Calu3 (cell line): ENCODE measurements around the gene HIGD1A. TPM values are rescaled to one million over a fixed set of nuclear protein-coding genes. Genes with fewer than 3 reads are reported as not detected.

ENCODE experiments used
- BruUV-seq: library from RNA; stranded (reverse); fragments of 400-500 nt; replicated peaks from 2 replicates; lab custom pipeline; 2021; lab: Mats Ljungman, UMichigan
- CTCF ChIA-PET: fragments of 300-600 bp; sonication (Branson Sonifier 250); formaldehyde crosslinking; loops from one replicate; lab custom pipeline; 2022; ENCODE audit warnings: antibody characterized with exemption; lab: Charles Lee
- DNase-seq: peaks from one replicate; pipeline ENCODE4 v3.0.0; 2022
- H3K27ac Mint-ChIP-seq: one replicate; pipeline ENCODE4 v1.8.0; 2022; ENCODE audit warnings: mixed read lengths; ENCODE audit not compliant: unreplicated experiment
- H3K27me3 Mint-ChIP-seq: one replicate; pipeline ENCODE4 v1.8.0; 2022; ENCODE audit warnings: mixed read lengths; ENCODE audit not compliant: unreplicated experiment
- H3K36me3 Mint-ChIP-seq: one replicate; pipeline ENCODE4 v1.8.0; 2022; ENCODE audit warnings: mild to moderate bottlenecking, moderate library complexity, mixed read lengths; ENCODE audit not compliant: insufficient read depth, unreplicated experiment
- H3K4me1 Mint-ChIP-seq: one replicate; pipeline ENCODE4 v1.8.0; 2022; ENCODE audit warnings: mild to moderate bottlenecking, low read depth, mixed read lengths; ENCODE audit not compliant: unreplicated experiment
- H3K4me3 Mint-ChIP-seq: one replicate; pipeline ENCODE4 v1.8.0; 2022; ENCODE audit warnings: mild to moderate bottlenecking, low read depth, moderate library complexity, mixed read lengths; ENCODE audit not compliant: unreplicated experiment
- H3K9me3 Mint-ChIP-seq: one replicate; pipeline ENCODE4 v1.8.0; 2022; ENCODE audit warnings: low read depth, mixed read lengths; ENCODE audit not compliant: unreplicated experiment
- intact Hi-C: fragments of 100-400 bp; cut with micrococcal nuclease; formaldehyde crosslinking; loops from one replicate; pipeline ENCODE4 v1.10.0; 2022; ENCODE audit not compliant: unreplicated experiment
- total RNA-seq: library from RNA; stranded (reverse); gene quantifications from 2 replicates; pipeline ENCODE4 v1.2.3, GENCODE V29; 2022
- TF ChIP-seq, protein P1 (sequence below): fragments of 200-600 bp; IDR thresholded peaks from one replicate; pipeline ENCODE4 v1.8.0; 2022; ENCODE audit warnings: antibody characterized with exemption; ENCODE audit not compliant: unreplicated experiment

Gene HIGD1A
- total RNA-seq, 1 experiment from 2014 or later = 88.1 TPM

DNA sequence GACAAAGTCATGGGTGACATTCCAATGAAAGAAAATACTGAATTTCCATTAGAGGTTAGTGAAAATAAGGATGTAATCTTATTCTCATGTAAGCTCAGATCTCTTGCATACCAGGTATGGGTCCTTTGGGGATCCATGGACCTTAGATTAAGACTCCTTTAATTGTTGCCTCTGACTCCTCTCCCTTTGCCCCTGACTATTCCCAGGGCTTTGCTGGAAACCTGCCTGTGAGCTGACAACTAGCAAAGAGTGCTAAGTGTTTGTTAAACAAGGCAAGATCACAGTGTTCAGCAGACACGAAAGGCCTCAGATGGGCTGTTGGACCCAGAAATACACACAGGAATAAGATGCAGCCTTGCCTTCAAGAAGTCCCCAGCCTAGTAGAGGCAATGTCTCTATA lies 37.0 kb upstream of the HIGD1A start:
- no TSS peak for BruUV-seq
- no peak for DNase-seq
- CTCF ChIA-PET = no interaction called here
- H3K27ac Mint-ChIP-seq = no peak overlapping the region
- no peaks in the 10 kb centered on the region for H3K9me3 Mint-ChIP-seq
- H3K4me1 Mint-ChIP-seq = no peaks in the 10 kb centered on the region
- intact Hi-C loops = no loop called here
- no peak overlapping the region for H3K4me3 Mint-ChIP-seq
- TF ChIP-seq, protein P1, sequence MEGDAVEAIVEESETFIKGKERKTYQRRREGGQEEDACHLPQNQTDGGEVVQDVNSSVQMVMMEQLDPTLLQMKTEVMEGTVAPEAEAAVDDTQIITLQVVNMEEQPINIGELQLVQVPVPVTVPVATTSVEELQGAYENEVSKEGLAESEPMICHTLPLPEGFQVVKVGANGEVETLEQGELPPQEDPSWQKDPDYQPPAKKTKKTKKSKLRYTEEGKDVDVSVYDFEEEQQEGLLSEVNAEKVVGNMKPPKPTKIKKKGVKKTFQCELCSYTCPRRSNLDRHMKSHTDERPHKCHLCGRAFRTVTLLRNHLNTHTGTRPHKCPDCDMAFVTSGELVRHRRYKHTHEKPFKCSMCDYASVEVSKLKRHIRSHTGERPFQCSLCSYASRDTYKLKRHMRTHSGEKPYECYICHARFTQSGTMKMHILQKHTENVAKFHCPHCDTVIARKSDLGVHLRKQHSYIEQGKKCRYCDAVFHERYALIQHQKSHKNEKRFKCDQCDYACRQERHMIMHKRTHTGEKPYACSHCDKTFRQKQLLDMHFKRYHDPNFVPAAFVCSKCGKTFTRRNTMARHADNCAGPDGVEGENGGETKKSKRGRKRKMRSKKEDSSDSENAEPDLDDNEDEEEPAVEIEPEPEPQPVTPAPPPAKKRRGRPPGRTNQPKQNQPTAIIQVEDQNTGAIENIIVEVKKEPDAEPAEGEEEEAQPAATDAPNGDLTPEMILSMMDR = no peak
- no peaks in the 10 kb centered on the region for H3K27me3 Mint-ChIP-seq
- H3K36me3 Mint-ChIP-seq = no peaks in the 10 kb centered on the region

DNA sequence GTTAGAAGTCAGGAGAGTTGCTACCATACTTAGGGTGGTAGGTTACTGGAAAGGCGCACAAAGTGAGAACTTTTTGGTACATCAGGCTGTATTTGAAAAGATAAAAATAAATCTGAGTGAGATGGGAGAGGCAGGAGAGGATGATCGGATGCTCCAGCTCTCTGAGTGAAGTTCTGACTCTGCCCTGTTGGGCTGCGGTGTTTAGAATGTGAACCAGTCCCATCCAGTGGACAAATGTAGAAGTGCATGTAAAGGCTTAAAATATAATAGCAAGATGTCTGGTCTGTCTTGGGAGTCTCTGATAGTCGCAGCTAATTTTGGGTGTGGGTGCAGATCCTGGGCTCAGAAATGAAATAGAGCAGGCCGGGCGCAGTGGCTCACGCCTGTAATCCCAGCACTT lies 35.3 kb upstream of the HIGD1A start:
- intact Hi-C loops = loop anchor here (2.0 kb wide), 1 partner anchor 59 kb away; no protein-coding TSS in a partner anchor
- Mint-ChIP-seq H3K27me3 (no peaks in the 10 kb centered on the region), H3K9me3 (no peaks in the 10 kb centered on the region), H3K36me3 (no peaks in the 10 kb centered on the region), H3K27ac (no peak overlapping the region), H3K4me3 (no peak overlapping the region), H3K4me1 (no peaks in the 10 kb centered on the region)
- TF ChIP-seq, protein P1 = peak; percentile 40
- CTCF ChIA-PET = interaction anchor here (0.6 to 1.4 kb wide), 6 partner anchors 9 to 190 kb away, joined by 3 to 7 read pairs (median 4); no protein-coding TSS in a partner anchor
- BruUV-seq = no TSS peak
- DNase-seq = peak; percentile 53

DNA sequence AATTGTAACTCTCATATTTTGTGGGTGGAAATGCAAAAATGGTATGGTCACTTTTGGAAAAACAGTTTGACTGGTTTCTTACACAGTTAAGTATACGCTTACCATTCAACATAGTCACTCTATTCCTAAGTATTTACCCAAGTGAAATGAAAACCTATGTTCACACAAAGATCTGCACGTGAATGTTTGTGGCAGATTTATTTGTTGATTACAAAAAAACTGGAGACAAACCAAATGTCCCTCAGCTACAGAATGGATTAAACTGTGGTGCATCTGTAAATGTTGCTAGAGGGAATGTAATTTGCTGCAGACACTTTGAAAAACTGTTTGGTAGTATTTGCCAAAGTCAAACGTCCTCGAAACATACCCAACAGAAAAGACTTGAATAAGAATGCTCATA lies 34.3 kb upstream of the HIGD1A start:
- Mint-ChIP-seq H3K36me3 (no peaks in the 10 kb centered on the region), H3K4me1 (no peaks in the 10 kb centered on the region), H3K4me3 (no peak overlapping the region), H3K27ac (no peak overlapping the region), H3K27me3 (no peaks in the 10 kb centered on the region), H3K9me3 (no peaks in the 10 kb centered on the region)
- no TSS peak for BruUV-seq
- CTCF ChIA-PET = no interaction called here
- intact Hi-C loops = loop anchor here (2.0 kb wide), 1 partner anchor 58 kb away; no protein-coding TSS in a partner anchor
- DNase-seq = no peak
- TF ChIP-seq, protein P1 = no peak

DNA sequence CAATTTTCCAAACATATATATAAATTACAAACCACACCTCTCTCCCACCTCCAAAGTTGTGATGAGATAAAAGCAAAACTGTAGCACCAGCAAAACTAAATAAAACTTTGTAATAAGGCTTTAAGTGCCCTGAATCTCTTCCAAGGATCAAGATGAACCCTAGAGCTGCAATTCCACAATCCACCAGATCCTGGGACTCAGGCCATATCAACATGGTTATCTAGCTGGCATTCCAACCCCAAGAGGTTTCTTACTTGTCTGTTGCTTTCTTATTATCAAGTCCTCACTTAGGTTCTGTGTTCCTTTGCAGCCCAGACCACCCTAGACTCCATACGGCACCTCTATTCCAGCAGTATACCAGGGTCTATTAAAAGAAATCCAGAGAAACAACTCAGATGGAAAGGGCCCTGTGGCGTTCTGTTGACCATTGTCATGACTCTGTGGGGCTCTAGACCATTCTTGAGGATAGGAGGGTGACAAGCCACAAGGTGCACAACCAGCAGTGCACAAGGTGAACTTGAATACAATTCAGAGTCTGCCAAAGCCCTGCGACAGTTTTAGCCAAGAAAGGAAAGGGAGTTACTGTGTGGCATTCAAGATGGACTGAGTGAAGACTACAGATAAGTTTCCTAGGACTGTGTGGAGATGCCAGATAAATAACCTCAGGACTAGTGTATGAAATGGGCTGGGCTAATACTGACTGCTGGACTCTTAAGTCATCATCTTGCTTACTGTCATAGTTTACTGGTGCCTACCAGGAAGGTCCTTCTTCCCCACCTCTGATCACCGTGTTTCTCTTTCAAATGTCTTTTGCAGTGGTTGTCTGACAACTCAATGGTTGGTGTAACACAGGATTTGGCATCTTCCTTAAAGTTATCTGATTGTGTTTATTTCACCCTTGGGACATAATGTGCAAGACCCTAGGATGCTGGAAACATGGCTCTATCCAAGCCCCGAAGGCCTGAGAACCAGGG lies 32.1 kb upstream of the HIGD1A start:
- H3K4me3 Mint-ChIP-seq = no peak overlapping the region
- no TSS peak for BruUV-seq
- H3K27ac Mint-ChIP-seq = no peak overlapping the region
- H3K27me3 Mint-ChIP-seq = no peaks in the 10 kb centered on the region
- TF ChIP-seq, protein P1 = no peak
- DNase-seq = no peak
- H3K36me3 Mint-ChIP-seq = no peaks in the 10 kb centered on the region
- H3K4me1 Mint-ChIP-seq = no peaks in the 10 kb centered on the region
- CTCF ChIA-PET = no interaction called here
- intact Hi-C loops = no loop called here
- no peaks in the 10 kb centered on the region for H3K9me3 Mint-ChIP-seq
